Lower leg skin (tissue), 3 donors: ENCODE data around the gene LRRIQ1.

Experiments
- CTCF ChIP-seq, 3 donors: fragments of 450-650 bp; IDR thresholded peaks; one replicate each; pipeline ENCODE4 v1.5.1; 2016; ENCODE audit warnings: antibody characterized with exemption in 3 of 3, mild to moderate bottlenecking in 3 of 3, moderate library complexity in 2 of 3
- POLR2A ChIP-seq, 2 donors: fragments of 450-650 bp; IDR thresholded peaks; one replicate each; pipeline ENCODE4 v1.6.1; 2016 to 2017; ENCODE audit warnings: antibody characterized with exemption in 2 of 2, mild to moderate bottlenecking in 1 of 2, moderate library complexity in 1 of 2

DNA sequence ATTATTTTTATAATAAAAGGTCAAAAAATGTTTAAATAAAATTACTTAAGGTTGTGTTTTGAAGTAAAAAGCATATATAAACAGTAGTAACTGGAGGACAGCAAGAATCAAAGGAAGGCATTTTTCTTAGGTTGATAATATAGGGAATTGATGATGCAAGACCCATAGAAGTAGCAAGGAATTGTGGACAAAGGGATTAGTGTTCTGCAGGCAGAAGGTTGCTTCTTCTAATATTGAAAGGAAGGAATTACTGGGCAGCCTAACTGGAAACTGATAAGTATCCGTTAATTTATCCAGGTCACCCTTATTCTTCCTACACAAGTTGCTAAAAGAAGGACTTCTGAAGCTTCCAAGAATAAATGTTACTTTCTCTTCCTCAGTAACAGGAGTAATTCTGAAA lies 189.3 kb downstream of the LRRIQ1 start:
- TF ChIP-seq CTCF (IDR thresholded peaks at IDR 0.05) (no peak), POLR2A (IDR thresholded peaks at IDR 0.05) (no peak)
